HG03442 (cell line): Measurements from ENCODE around the gene VWA8.
"Not testable (repeated sequence)": the region's sequence is repeated elsewhere in the genome, so short reads cannot be mapped to it uniquely, and the experiment has no call there.

Experiments used
- ATAC-seq: cut with Tn5 transposase; IDR thresholded peaks from one replicate; pipeline ENCODE4 v1.9.1; 2021; ENCODE audit warnings: mild to moderate bottlenecking, moderate library complexity; ENCODE audit not compliant: unreplicated experiment

Gene VWA8

GRCh38 chr13:41542281-41542680 is 418.6 kb downstream of the VWA8 start:
- no peak for ATAC-seq

GRCh38 chr13:41541142-41541938 is 419.6 kb downstream of the VWA8 start:
- ATAC-seq, result no peak

- ATAC-seq, result not testable (repeated sequence)
Measured at GRCh38 chr13:41540240-41540639, 420.7 kb downstream of the VWA8 start.

GRCh38 chr13:41533266-41534052 is 427.4 kb downstream of the VWA8 start:
- no peak for ATAC-seq

GRCh38 chr13:41528021-41528420 is 432.9 kb downstream of the VWA8 start:
- no peak for ATAC-seq

- no peak for ATAC-seq
Measured at GRCh38 chr13:41520660-41521630, 440.0 kb downstream of the VWA8 start.

- no peak for ATAC-seq
Measured at GRCh38 chr13:41520016-41520659, 440.8 kb downstream of the VWA8 start.
